HCT116 (cell line): Measurements from ENCODE around the gene EMILIN1.

Experiments used
- CEBPB ChIP-seq: IDR thresholded peaks from 2 replicates; pipeline ENCODE4 v1.6.1; 2012; ENCODE audit warnings: low read depth
- CTCF ChIP-seq, 3 experiments: fragments of 200-600 bp in 1 of 3; sonication (generic) in 1 of 3; IDR thresholded peaks in 2 of 3; conservative IDR thresholded peaks in 1 of 3; 2 replicates each; pipeline ENCODE4 v1.5.1; 2012 to 2017; ENCODE audit warnings: low read depth in 2 of 3, low read length in 2 of 3, antibody characterized with exemption in 1 of 3, borderline replicate concordance in 1 of 3, control low read depth in 1 of 3, mild to moderate bottlenecking in 1 of 3, mixed read lengths in 1 of 3, mixed run types in 1 of 3, moderate library complexity in 1 of 3; ENCODE audit not compliant: insufficient read depth in 1 of 3
- EGR1 ChIP-seq: IDR thresholded peaks from 2 replicates; pipeline ENCODE4 v1.6.1; 2012; ENCODE audit warnings: low read depth
- JUND ChIP-seq: IDR thresholded peaks from 2 replicates; pipeline ENCODE4 v1.6.1; 2012
- POLR2A ChIP-seq: IDR thresholded peaks from 2 replicates; pipeline ENCODE4 v1.7.0; 2011; ENCODE audit warnings: borderline replicate concordance; ENCODE audit not compliant: insufficient read depth, insufficient read length; ENCODE audit errors: extremely low read depth
- POLR2AphosphoS5 ChIP-seq: IDR thresholded peaks from 2 replicates; pipeline ENCODE4 v1.6.1; 2011; ENCODE audit warnings: mild to moderate bottlenecking, low read depth, low read length, moderate library complexity
- RAD21 ChIP-seq: IDR thresholded peaks from 2 replicates; pipeline ENCODE4 v1.6.1; 2012; ENCODE audit warnings: low read depth, mild to moderate bottlenecking
- SP1 ChIP-seq: IDR thresholded peaks from 2 replicates; pipeline ENCODE4 v1.6.1; 2012; ENCODE audit warnings: low read depth
- YY1 ChIP-seq: IDR thresholded peaks from 2 replicates; pipeline ENCODE4 v1.6.1; 2011; ENCODE audit warnings: low read length, low read depth, moderate library complexity, mild to moderate bottlenecking; ENCODE audit not compliant: insufficient replicate concordance; ENCODE audit errors: extremely low read depth
- TF ChIP-seq, protein P1 (sequence below): IDR thresholded peaks from 2 replicates; pipeline ENCODE4 v1.6.1; 2012

DNA sequence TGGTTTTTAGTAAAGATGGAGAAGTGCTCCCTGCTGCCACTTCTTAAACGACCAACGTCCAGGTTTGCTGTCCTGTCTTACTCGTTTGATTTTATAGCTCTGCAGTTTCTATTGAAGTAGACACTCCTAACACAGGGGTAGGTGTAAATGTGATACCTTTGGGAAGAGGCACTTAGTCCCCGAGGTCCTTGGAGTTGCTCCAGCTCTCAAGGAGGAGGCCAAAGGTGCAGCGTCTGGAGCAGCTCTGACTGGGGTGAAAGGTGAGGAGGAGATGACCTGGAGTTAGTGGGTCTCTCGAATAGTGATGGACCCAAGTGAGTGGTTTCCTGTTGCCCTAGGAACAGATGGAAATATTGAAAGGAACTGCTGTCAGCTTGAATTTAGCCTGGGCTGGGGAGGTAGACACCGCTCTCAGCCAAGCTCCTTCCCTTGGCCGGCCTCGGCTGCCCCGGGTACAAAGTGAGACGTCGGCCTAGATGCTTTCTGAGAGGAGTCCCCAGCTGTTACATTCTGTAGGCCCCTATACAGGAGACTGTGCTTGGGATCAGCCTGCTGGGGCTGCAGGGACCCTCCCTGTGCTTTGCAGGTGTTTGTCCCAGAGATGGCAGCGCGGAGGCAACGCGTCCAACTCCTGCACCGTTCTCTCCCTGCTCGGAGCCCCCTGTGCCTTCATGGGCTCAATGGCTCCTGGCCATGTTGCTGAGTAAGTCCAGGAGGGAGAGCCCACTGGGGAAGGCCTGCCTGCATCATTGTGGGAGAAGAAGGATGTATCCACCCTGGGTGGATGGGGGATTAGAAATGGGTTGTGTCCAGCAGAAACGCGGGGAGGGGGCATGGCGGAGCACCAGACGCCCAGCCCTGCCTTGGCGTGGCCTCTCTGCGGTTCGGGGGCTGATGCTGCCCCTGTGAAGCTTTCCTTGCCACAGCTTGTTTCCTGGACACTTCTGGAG is 13.6 kb downstream of the EMILIN1 start:
- TF ChIP-seq CTCF (IDR thresholded peaks at IDR 0.05 in 2 of 3, conservative IDR thresholded peaks at IDR 0.05 in 1 of 3; ENCODE audit: borderline replicate concordance in 1 of 3, insufficient read depth in 1 of 3, low read depth in 2 of 3, low read length in 2 of 3) (no peak), RAD21 (no peak), EGR1 (no peak), SP1 (no peak), CEBPB (no peak), POLR2AphosphoS5 (no peak), POLR2A (no peak), YY1 (no peak), JUND (no peak)
- TF ChIP-seq, protein P1, sequence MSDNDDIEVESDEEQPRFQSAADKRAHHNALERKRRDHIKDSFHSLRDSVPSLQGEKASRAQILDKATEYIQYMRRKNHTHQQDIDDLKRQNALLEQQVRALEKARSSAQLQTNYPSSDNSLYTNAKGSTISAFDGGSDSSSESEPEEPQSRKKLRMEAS, result no peak
